ENCODE data around the gene NDUFS7.
A peak's percentile ranks its signal among the peaks of the same experiment; 100 is the strongest.

Gene NDUFS7

DNA sequence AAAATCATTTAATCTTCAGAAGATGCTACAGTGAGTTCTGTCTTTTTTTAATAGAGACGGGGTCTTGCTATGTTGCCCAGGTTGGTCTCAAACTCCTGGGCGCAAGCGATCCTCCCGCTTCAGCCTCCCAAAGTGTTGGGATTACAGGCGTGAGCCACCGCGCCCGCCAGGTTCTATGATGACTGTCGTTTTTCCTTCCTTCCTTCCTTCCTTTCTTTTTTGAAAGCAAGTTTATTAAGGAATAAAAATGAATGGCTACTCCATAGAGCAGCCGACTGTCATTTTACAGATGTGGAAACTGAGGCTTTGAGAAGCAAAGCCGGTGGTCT is 18.1 kb downstream of the NDUFS7 start:
- DNase-seq: no peak

GRCh38 chr19:1402411-1403070 is 18.8 kb downstream of the NDUFS7 start:
- DNase-seq: no peak

DNA sequence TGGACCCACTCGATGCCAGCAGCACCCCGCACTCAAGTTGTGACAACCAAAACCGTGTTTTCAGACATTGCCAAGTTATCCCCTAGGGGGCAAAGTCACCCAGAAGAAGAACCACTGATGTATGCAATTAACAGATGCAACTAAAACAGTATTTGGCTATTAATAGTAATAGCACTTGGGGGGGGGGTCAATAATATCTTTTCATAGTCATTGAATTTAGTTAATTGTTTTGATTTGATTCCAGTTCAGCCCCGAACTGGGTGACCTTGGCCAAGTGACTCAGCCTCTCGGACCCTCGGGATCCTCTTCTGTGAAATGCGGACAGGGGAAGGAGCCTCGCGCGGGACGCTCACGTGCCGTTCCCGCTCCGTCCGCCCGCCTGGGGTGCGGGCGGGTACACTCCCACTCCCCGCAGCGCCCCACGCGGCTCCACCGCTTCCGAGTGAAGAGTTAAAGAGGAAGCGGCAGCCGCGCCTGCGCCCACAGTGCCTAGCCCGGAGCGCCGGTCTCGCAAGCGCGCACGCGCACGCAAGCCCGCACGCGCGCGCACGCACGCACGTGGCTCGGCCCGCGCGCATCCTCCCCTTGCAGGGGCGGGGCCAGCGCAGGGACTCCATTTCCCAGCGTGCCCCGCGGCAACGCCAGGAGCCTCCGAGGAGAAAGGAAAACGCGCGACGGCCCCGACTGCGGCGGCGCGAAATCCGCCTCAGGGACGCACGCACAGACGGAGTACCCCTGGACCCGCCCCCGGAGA is 23.2 kb downstream of the NDUFS7 start:
- peak; percentile 100 for DNase-seq

DNA sequence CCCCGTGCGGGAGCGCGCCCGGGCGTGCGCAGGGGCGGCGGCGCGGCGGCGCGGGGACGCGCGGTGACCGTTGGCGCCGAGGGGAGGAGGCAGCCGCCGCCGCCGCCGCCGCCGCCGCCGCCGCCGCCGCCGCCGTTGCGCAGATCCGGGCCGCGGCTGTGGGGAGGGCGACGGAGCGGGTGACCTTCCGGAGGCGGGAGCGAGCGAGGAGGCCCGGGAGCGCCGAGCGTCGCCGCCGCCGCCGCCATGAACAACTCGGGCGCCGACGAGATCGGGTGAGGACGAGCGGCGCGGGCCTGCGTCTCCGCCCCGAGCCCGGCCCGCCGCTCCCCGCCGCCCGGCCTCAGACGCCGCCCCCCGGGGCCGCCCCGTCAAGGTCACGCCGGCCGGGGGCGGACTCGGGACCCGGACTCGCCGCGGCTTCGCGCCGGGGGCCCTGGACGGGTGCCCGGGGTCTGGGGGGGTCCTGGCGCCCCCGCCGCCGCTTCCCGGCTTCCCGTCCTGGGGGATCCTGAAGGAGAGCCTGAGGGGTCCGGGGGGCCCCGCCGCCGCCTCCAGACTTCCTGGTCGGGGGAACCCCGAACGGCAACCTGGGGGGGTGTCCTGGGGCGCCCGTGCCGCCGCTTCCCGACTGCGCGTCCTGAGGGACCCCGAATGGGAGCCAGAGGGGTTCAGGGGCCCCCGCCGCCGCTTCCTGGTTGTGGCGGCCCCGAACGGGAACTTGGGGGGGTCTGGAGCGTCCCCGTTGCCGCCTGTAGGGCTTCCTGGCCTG is 24.0 kb downstream of the NDUFS7 start, which contains the start of gene DAZAP1:
Gene DAZAP1, plus strand, starts transcription at position 59 of the 772 bp plus-strand sequence. Its CDS starts 188 bp downstream, at position 247.
- DNase-seq: peak; percentile 38

DNA sequence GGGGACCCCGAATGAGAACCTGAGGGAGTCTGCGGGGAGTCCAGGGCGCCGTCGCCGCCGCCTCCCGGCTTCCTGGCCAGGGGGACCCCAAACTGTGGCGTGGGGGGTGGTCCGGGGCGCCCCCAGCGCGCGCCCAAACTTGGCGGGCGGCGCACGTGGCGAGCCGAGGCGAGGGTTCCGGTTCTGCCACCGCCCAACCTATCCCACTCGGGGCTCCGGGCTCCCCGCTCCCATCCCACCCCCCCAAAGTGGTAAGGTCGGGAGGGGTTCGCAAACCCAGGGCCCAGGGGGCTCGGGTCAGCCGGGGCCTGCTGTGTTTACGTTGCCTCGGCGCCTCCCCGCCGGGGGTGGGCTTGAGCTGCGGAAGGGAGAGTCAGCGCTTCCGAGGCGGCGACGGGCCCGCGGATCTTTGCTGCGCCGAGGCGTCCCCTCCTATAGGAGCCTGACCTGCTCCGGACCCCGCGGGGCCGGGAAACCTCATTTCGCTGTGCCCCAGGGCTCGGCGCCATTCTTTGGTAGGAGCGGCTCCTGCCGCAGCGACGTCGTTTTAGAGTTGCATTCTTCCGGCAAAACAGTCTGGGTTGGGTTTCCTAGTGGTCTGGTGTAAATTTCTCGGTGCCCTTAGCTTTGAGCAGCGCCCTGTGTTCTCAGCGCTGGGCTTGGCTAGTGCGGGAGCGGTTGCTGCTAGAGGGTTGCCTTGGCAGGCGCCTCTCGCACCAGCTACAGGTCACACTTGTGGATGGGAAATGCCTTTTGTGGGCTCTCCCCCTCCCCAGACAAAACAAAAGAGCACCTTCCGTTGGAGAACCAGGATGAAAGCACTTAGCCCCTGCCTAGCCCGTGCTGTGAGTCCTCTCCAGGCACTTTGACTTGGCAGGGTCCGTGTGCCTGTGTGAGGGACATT is 24.8 kb downstream of the NDUFS7 start:
- peak; percentile 72 for DNase-seq

DNA sequence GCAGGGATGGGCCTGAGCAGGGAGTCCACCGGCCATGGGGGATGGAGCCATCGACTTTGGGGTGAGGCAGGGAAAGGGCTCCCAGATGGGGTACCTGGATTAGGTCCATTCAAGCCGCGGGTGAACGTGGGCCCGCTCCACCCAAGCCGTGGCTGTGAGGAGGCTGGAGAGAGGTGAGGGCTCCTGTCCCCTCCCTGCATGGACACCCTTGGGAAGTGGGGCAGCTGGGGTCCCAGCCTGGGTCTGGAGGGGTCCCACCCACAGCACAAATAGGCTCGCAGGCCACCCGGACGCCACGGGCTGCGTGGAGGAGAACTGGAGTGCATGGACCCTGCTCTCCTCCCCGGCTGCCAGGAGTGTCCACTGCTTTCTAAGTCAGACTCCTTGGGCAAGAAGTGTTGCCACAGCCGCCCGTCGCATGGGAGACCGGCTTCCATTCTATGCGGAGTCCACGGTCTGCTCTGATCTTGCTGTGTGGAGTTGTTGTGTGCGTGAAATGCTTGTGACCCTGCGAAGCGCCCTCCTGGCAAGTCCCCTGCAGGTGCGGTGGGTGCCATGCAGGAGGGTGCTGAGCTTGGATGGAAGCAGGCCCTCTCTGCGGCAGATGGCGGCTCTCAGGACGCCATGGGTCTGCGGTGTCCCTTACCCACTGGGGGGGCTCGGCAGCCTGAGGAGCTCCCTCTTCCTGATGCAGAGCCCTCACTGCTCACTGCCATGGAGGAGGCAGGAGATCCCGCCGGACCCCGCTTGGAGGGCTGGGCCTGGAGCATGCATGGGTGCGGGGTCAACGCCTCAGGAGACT is 25.7 kb downstream of the NDUFS7 start:
- DNase-seq: no peak

- DNase-seq: no peak
Observed at GRCh38 chr19:1410136-1410786, 26.6 kb downstream of the NDUFS7 start.

DNA sequence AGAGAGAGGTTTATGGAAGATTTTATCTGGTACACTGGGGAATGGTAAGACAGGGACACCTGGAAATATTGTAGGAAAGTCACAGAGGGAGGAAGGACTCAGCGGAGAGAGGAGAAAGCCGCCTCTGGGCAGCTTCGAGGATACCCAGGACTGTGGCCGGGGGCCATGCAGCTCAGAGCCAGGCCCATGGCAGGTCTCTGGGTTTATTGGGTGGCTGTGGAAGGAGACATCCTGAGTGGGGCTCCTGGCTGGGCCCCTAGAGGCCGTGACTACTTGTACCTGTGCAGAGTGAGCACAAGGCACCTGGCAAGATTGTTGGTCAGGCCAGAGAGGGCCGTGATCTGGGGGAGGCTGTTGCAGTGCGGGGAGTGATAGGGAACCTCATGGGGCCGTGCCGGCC is 27.1 kb downstream of the NDUFS7 start:
- DNase-seq: no peak

GRCh38 chr19:1411255-1412191 is 27.8 kb downstream of the NDUFS7 start:
- peak; percentile 49 for DNase-seq

- DNase-seq: no peak
Observed at GRCh38 chr19:1412323-1412923, 28.7 kb downstream of the NDUFS7 start.

GRCh38 chr19:1412995-1413800 is 29.5 kb downstream of the NDUFS7 start:
- no peak for DNase-seq

- DNase-seq: no peak
Observed at GRCh38 chr19:1416014-1416841, 32.5 kb downstream of the NDUFS7 start.

DNA sequence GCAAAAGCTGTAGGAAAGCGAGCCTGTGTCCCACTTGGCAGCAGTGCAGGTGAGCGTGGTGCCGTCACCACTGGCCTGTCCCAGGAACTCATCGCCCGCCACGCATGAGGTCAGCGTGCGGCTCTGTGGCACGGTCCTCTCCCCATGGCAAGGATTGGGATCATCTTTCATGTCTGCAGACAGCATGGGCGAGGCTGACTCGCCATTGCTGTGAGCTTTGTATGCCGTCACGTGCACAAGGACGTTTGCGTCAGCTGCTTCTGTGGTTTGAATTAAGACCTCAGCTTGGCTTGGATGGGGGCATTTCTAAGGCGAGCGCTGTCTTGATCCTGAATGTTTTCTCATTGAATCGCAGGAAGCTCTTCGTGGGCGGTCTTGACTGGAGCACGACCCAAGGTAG is 33.4 kb downstream of the NDUFS7 start:
- DNase-seq: no peak

GRCh38 chr19:1417681-1418495 is 34.2 kb downstream of the NDUFS7 start:
- no peak for DNase-seq

GRCh38 chr19:1418496-1418775 is 34.7 kb downstream of the NDUFS7 start:
- no peak for DNase-seq

DNA sequence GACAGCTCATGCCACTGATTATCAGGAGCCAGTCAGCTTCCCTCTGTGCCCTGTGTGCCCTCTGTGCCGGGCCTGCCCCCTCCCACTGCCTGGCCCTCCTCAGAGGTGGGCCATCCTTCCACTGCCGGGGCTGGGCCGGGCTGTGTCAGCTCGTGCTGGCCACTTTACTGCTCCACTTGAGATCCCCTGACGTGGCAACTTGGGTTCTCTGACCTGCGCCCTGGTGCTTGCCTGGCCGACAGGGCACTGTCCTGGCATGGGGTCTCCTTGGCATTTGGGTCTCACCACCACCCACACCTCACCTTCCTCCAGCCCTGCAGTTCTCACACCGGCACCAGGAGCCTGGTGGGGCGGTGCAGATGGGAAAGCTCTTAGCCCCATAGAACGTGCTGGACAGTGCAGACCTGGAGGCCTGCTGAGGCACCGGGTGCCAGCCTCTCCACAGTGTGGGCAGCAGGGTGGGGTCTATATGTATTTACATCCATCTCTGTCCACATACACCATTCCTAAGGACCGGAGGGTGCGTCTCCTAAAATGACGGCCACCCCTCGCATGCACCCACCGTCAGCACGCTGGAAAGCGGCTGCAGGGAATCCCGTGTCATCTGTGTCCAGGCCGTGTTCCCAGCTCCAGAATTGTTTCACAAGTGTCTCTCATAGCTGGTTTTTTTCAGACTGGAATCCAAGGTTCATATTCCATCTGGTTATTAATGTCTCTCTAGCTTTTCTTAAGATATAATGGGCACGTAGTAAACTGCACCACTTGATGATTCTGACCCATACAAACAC is 35.4 kb downstream of the NDUFS7 start:
- DNase-seq: no peak

Measured in CD4-positive, alpha-beta T cell treated with Interleukin-12 subunit alpha and Interleukin-12 subunit beta, for 1 hour (primary cell).